A549 treated with Hydrocortisone at 1 μM for 4 hours (cell line): ENCODE data around the gene ACER3. TPM values are rescaled to one million over a fixed set of nuclear protein-coding genes. Genes with fewer than 3 reads are reported as not detected.

Experiments used
- total RNA-seq: library from RNA; stranded (reverse); fragments of 200-300 nt; extraction: Qiagen RNA extraction; gene quantifications from 5 replicates; pipeline ENCODE4 v1.2.3, GENCODE V29; 2022

Gene ACER3
- total RNA-seq: 13.7 to 21.0 TPM (median 17.3 TPM) in 5 replicates

DNA sequence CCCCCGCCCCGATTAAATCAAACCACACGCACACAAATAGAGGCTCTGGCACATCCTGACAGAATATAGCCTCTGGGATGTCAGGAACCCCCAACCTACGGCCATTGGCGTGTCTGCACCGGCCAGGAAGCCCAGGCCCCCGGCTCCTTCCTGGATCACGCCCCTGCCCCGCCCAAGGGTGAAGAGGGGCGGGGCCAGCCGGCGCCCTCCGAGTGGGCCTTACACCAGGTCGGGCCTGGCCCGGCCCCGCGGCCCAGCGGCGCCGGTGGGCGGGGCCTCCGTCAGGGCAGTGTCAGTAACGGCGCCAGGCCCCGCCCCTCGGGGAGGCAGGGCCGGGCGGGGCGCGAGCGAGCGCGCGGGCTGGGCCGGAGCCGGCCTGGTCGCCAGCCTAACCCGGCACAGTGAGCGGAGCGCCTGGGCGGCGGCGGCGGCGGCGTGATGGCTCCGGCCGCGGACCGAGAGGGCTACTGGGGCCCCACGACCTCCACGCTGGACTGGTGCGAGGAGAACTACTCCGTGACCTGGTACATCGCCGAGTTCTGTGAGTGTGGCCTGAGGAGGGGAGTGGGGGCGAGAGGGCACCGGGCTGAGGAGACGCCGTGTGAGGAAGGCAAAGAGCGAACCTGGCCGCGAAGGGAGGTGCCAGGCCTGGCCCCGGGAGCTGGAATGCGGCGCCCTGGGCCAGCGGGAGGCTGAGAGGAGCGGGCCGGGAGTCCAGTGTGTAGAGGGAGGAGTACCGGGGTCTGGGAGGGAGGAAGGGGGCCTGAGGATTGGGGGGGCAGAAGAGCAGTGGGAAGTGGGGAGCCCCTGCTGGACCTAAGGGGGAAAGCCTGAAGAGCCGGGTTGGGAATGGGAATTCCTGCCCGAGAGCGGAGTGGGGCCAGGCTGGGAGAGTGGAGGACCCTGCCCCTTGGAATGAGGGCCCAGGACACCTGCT, at the start of gene ACER3:
ACER3 (plus strand) TSS at position 380 of the 937 bp plus-strand sequence; CDS start at position 439, 59 bp downstream.

DNA sequence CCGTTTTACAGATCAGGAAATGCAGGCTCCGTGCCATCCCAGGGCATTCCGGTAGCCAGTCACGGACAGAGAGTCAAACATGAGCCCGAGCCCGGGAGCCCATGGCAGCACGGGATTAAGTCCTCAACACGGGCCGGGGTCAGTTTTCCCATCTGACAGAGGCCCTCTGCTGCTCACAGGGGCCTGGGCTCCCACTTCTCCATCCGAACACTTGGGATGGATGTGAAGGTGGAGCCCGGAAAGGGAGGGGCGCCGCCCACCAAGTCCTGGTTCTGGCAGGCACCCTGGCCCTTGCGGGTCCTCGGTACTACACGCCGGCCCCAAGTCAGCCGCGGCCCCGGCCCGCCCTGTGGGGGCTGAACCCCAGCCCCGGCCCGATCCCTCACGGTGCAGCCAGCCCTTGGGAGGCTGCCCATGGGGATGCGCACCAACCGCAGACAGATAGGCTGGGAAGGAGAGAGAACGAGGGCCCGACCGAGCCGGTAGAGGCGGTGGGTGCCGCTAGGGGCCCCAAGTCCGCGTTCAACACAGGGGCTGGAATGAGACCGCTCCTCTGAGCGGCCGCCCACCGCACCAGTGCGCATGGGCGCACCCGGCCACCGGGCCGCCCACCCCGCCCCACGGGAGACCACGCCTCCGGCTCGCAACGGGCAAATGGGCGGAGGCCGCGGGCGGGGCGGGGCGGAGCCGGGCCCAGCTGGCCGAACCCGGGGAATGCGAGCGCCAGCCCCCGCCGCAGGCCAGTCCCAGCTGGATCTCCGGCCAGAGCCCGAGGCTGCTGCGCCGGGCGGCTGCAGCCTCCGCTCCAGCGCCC, 205.7 kb downstream of the ACER3 start, which contains the start of gene CAPN5:
CAPN5 (plus strand) TSS at position 743 of the 814 bp plus-strand sequence. CDS start 17,916 bp downstream, outside the sequence.

Other genes starting within 250 kb of the ACER3 start
- 0.17 to 0.23 TPM (median 0.21 TPM) in 5 replicates for gene LRRC32, start 190.2 kb upstream of the ACER3 start, total RNA-seq
- 134 to 145 TPM (median 138 TPM) in 5 replicates for gene TSKU, start 77.6 kb upstream of the ACER3 start, total RNA-seq
- gene B3GNT6, start 173.5 kb downstream of the ACER3 start, total RNA-seq: 0.54 to 1.2 TPM (median 0.90 TPM) in 5 replicates
- gene CAPN5, start 206.1 kb downstream of the ACER3 start, total RNA-seq: 7.1 to 8.7 TPM (median 8.0 TPM) in 5 replicates
- not detected in 5 replicates for gene OMP, start 241.9 kb downstream of the ACER3 start, total RNA-seq